RPMI8226 (cell line): ENCODE measurements around the gene FBXW8.

Experiments used
- DNase-seq: peaks from one replicate; pipeline ENCODE4 v3.0.0-alpha.2; 2015

The FBXW8 gene

DNA sequence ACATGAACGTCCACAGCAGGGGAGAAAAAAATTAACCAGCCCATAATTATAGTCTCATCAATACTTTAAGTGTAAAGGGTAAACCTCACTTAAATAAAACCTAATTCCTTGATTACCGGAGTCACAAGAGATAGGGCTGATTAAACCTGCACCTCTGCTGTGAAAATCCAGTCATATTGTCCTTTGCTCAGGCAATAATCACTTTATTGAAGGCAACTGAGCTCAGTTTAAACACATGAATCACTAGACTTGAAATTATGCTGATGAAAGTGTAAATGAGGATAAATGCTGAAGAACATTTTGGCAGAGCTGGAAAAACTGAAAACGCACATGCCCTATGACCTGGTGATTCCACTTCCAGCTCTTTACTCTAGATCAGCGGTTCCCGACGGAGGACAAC is 22.9 kb upstream of the FBXW8 start:
- no peak for DNase-seq

DNA sequence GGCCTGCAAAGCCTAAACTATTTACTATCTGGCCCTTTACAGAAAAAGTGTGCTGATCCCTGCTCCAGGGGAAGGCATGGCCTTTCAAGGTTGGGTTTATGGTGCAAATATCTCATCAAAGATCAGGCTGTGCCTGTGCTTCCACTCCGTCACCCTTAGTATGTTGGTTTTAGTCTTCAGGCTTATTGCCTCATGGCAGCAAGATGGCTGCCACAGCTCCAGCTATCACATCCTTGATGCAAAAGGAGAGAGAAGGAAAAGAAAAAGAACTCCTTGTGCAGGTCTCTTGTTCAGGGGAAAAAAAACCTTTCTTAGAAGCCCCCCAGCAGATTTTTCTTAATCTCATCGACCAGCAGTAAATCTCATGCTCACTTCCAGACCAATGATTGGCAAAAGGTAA is 20.4 kb upstream of the FBXW8 start:
- no peak for DNase-seq

DNA sequence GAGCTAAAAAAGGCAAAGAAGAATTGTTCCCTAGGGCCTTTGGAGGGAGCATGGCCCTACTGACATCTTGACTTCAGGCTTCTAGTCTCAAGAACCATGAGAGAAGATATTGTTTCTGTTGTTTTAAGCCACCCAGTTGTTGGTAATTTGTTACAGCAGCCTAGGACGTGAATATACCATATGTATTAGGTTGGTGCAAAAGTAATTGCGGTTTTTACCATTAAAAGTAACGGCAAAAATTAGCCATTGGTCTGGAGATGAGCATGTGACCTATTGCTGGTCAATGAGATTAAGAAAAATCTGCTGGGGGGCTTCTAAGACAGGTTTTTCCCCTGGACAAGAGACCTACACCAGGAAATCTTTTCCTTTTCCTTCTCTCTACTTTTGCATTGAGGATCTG is 19.7 kb upstream of the FBXW8 start:
- no peak for DNase-seq

DNA sequence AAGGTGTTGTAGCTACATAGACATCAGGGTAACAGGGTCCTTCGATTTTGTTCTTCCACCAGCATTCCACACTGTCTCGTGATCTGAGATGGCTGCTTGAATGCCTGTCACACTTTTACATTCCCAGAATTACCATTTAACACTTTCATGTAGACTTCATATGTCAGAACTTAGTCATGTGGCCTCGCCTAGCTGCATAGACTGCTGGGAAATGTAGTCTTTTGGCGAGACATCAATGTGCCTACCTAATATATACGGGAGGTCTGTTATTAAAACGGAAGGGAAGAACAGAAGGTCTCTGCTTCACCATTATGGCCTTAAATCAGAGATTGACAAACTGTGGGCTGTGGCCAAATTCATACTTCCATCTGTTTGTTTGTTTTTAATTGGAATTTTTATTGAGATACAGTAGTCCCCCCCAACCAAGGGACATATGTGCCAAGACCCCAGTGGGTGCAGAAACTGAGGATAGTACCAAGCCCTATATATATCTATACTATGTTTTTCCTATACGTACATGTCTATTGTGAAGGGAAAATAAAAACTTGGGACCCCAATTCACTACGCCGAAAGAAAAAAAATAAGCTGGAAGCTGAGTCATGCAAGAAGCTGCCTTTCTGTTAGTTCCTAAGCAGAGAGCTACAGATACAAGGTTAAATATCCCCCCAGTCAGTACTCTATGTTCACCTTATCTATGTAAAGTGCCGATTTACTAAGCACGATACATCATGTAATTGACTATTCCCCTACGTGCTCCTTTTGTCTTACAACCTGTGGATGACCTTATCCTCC is 18.2 kb upstream of the FBXW8 start:
- no peak for DNase-seq

DNA sequence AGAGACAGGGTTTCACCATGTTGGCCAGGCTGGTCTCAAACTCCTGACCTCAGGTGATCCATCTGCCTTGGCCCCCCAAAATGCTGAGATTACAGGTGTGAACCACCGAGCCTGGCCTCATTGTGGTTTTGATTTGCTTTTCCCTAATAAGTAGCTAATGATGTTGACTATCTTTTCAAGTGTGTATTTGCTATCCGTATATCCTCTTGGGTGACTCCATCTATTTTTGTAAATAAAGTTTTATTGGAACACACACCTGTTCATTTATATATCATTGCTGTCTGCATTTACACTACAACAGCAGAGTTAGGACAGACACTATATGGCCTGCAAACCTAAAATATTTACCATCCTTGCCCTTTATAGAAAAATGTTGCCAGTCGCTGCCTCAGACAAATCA is 15.8 kb upstream of the FBXW8 start:
- no peak for DNase-seq

- DNase-seq: no peak
Measured at GRCh38 chr12:116896411-116896924, 14.3 kb upstream of the FBXW8 start.

- no peak for DNase-seq
Measured at GRCh38 chr12:116897476-116897875, 13.3 kb upstream of the FBXW8 start.

GRCh38 chr12:116898669-116899068 is 12.1 kb upstream of the FBXW8 start:
- DNase-seq: no peak

GRCh38 chr12:116901612-116902011 is 9.1 kb upstream of the FBXW8 start:
- no peak for DNase-seq

DNA sequence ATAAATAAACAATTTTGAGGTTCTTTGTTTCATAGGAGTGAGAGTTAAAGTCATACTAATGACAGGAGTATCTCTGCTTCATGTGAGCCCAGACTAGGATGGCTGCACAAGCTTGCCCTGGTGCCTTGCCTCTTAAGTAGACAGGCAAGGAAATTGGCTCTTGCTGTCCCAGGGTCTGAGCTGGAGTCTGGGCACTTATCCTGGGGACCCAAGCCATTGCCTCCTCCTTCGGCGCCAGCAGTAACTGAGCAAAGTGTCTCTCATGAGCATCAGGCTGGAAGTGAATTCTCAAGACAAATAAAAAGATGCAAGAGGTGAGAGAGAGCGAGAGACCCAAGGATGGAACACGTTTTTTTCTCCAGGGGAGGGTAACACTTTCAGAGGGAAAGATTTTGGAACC is 6.9 kb upstream of the FBXW8 start:
- DNase-seq: no peak

GRCh38 chr12:116906285-116906684 is 4.5 kb upstream of the FBXW8 start:
- DNase-seq: no peak

GRCh38 chr12:116910280-116910644 is 488 bp upstream of the FBXW8 start:
- no peak for DNase-seq

- no peak for DNase-seq
Measured at GRCh38 chr12:116915326-116915725, 4.6 kb downstream of the FBXW8 start.

- DNase-seq: no peak
Measured at GRCh38 chr12:116916122-116916521, 5.4 kb downstream of the FBXW8 start.

- peak; percentile 84 for DNase-seq
Measured at GRCh38 chr12:116916714-116917114, 6.0 kb downstream of the FBXW8 start.

DNA sequence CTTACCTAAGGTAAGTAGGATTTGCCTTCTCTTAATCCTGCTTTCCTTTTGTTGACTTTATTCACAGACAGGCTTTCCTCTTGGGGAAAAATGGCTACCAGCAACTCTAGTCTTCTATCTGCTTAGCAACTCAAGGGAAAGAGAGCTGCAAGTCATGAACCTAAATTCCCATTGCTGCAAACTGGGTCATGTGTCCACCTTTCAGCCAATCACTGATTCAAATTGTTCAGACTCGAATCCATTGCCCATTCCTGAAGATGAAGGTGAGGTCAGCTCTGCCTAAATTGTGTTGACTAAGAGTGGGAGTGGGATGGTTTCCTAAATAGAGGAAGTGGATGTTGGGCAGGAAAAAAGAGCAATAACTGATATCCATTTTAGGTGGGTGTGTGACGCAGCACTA is 7.7 kb downstream of the FBXW8 start:
- DNase-seq: no peak

DNA sequence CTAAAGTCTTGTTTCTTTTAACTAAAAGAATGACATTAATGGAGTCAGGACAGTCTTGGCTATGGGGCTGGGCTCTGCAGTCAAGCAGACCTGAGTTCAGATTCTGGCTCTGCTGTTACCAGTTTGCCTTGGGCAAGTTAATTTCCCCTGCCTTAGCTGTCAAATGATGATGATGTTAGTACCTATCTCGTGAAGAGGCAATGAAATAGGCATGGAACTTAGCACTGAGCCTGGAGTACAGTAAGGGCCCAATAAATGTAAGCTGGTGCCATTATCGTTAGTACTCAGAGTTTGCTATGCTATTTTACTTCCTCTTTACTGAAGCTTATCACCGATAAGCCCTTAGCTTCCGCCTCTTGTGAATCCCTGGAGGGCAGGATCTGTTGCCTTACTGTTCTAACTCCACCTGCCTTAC is 8.5 kb downstream of the FBXW8 start:
- DNase-seq: no peak

DNA sequence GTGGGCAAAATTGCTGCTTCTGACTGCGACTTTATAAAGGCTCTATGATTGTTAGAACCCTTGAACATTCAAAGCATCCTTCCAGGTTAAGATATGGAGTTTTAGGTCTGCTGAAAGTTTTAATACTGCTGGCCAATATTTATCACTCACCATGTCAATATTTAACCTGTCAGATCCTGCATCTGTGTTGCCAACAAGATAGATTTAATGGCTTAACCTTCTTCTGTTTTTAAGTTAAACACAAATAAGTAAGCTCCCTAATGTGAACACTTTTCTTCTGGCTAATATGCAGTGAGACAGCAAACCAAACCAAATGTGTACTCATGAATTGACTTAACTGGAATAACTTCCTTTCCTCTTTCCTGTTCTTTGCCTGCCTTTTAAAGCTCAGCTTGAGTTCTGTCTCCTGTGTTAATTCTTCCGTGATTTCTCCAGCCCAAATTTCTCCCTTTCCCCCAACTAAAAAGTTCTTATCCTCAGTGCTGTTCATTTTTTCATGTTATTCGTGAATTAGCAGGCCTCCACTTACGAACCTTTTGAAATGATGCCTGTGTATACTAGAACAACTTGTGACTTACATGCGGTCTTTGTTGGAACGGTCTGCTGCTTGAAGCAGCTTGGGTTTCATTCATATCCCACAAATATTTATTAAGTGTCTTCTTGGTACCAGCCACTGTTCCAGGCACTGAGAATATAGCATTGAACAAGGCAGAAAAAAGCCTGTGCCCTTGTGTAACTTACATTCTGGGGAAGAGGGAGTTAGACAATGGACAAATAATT is 9.1 kb downstream of the FBXW8 start:
- DNase-seq: no peak

DNA sequence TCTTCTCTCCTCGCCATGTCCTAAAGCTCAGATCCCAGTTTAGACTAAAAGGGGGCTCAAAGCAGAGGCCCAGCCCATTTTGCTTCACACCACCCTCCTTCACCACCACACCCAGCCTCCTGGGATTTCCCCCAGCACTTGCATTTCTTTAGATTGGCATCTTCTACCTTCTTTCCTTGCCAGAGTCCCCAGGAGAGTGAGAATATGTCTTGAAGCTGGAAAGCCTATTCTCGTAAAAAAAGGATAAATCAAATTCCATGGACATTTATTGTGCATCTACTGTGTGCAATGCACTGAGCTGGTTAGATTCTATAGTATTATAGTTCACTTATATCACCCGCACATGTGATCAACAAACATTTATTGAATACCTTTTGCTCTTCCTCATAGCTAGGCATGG is 10.2 kb downstream of the FBXW8 start:
- DNase-seq: no peak

DNA sequence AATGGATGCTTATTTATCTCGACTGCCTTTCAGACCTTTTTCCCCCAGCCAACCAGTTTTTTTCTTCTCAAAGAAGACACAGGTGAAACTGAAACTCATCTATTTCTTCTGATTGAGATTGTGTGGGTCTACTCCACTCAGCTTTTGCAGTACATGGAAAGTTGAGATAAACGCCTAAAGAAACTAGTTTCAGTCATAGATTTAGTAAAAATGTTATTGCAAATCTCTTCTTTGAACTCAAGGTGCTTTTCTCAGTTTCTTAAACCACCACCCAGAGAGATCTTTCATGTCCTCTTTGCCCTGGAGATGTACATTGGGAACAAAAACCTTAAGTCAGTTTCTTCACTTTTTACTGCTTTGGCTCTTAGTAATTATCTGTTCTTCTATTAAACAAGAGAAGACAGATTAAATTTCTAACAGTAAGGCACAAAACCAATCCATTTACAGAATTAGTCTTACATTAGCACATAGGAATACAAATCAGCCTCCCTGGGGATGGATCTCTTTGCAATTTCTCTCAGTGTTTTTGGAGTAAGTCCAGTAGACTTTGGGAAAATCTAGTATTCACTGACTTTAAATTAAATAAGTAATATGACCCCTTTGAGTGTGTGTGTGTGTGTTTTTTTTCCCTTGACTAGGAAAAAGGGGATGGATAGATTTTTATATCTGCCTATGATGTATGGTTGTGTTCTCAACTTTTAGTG is 11.6 kb downstream of the FBXW8 start:
- DNase-seq: peak; percentile 22

- DNase-seq: peak; percentile 21
Measured at GRCh38 chr12:116924558-116925453, 14.1 kb downstream of the FBXW8 start.
